Putamen (tissue), 1 donor: Measurements from ENCODE around the gene ZER1.

Source experiments
- DNase-seq: peaks from one replicate; pipeline ENCODE4 v3.0.0-alpha.2; 2016; ENCODE audit warnings: low spot score

ZER1 gene

DNA sequence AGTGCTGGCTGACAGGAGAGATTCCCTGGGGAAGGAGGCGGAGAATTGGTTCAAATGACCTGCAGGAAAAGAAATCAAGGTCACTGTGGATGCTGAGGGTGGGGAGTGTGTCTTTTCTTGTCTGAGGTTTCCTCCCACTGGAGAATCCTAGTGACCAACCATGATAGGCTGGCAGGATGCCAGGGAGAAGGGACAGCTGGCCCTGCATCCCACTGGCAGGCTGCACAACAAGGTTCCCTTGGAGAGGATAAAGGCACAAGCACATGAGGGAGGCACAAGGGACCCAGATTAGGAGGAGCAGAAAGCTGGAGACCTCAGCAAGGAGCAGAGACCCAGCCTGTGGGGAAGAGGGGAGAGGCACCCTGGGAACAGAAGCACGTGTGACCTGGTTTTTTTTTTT, 36.4 kb downstream of the ZER1 start:
- no peak for DNase-seq

DNA sequence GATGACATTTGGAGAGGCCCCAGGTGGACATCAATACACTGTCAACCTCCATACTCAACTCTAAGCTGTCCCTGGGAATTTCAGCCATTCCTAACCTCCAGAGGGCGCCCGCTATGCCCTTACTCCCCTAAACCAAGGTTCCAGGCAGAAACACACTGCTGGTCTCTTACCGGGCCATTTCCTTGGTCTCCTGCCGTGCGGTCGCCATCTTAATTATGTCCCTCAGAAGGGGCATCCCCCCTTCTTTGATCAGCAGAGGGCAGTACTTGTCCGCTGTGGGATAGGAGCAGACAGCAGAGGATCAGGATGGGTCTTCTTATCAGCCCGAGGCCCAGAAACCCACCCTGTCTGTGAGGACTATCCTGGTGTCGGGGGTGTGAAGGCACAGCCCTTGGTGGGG, 38.5 kb downstream of the ZER1 start:
- peak; percentile 45 for DNase-seq

DNA sequence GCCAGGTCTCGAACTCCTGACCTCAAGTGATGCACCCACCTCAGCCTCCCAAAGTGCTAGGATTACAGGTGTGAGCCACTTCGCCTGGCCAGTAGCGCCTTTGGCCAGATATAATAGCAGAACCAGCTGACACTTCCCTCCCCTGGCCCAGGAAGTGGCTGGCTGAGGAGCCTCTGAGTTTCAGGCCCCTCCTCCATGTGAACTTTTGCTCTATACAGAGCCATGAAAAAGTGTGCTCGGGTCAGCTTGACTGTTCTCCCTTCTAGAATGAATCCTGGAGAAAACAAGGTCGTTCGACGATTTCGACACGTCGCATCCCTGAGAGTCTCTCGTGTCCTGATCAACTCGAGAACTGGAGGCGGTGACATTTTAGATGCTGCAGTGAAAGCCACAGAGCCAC, 39.2 kb downstream of the ZER1 start:
- DNase-seq = no peak

DNA sequence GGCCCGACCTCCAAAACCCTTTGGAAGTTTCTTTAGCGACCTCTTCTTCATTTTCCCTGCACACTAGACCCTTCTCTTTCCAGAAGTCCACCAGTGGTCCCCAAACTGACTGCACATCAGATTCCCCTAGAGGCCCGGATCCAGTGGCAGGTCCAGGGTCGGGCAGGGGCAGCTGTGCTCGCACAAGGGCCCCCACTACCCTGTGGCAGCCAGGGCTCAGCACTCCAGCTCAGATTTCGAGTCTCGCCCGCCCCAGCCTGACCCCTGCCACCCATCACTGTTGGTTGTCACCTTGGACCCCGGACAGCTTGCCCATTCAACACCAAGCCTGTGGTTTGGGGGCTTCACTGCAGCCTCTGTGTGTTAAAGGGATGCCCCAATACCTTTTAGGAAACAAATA, 40.0 kb downstream of the ZER1 start:
- no peak for DNase-seq

DNA sequence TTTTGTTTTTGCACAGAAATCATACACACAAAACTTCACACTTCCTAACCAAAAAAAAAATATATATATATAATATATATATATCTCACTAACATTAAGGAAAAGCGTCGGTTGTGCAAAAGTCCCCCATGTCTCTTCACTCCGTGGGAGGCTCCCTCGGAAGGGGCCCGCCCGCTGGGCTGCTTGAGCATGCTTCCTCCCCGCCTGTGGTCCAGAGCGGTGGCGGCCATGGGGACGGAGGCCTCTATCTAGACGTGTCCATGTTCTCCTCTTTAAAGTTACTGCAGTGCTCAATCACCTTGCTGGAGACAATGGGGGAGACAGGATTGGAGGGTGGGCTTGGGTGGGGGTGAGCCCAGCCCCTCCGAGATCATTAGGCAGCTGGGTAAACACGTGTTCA, 40.6 kb downstream of the ZER1 start:
- DNase-seq = no peak

DNA sequence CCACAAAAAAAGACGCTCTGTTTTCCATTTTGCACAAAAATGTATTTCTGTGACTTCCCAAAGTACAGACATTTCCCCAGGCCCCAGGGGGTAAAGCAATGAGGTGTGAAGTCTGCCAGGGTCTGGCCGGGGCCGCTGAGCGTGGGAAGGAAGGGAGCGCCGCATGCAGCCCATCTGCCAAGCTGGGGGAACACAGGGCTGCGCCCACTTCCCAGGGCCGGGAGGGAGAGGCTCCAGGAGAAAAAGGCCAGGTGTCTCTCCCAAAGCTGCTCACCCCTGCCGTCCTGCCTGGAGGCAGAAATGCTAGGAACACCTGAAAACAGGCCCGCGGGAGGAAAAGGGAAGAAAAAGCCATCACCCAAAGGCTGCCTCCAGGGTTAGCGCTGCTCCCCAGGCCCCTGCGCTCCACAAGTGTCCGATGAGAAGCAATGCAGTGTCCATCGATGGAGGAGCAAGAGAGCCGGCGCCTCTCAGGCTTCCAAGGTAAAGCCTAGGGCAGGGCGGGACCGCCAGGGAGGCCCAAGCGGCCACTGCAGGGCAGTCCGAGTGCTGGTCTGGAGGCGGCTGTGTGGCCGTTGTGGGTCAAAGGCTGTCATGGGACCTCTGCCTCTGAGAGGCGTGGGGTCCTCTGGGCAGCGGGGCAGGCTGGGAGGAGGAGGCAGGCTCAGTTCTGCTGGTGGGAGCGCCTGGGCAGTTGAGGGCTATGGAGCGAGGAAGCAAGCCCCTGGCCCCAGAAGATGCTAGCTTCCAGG, 41.8 kb downstream of the ZER1 start:
- DNase-seq = no peak

DNA sequence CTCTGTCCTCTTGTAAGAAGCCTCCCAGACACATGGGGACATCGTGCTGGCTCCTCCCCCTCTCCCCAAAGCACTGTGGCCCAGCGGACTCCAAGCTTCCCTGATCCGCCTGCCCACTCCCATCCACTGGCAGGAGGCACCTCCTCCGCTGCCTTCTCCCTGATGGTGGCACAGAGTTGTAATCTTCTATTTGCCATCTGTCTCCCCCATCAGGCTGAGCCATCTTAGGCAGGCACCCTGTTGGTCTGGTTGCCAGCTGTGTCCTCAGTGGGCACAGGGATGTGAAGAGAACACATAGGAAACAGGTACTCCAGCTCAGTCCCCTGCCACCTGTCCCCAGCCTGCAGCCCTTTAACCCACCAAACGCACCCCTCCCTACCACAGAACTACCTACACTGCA, 42.4 kb downstream of the ZER1 start:
- no peak for DNase-seq

DNA sequence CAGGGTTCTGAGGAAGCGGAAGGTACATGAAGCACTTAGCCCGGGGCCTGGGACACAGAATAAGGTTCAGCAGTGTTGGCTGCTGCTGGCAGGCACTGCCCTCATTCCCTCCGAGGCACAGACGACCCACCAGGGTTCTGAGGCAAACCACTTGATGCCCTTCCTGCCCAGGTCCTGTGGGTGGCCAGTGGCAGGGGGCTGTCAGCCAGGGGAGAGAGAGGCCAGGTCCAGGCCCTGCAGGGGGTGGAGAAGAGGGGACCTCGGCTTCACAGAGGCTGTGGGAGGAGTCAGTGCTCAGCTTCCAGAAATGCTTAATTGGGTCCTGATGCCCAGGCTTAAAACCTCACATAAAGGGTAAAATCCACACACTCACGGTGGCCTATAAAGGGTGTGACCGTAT, 43.4 kb downstream of the ZER1 start:
- DNase-seq = no peak

DNA sequence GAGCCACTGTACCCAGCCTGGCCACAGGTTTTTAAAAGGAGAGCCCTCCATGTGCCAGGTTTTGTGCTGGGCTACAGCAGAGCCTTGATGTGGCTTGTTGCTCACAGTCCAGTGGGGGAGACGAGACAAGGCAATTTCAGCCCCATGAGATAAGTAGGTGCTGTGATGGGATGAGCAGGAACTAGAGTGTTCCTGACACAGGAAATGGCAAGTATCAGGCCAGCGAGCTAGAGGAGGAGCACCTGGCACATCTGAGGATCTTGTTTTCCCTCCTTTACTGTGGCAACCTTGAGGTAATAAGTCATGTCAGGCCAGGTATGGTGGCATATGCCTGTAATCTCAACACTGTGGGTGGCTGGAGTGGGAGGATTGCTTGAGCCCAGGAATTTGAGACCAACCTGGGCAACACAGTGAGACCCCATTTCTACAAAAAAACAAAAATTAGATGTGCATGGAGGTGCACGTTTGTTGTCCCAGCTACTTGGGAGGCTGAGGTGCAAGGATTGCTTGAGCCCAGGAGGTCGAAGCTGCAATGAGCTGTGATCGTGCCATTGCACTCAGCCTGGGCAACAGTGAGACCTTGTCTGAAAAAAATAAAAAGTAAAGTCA, 44.0 kb downstream of the ZER1 start:
- DNase-seq = no peak

DNA sequence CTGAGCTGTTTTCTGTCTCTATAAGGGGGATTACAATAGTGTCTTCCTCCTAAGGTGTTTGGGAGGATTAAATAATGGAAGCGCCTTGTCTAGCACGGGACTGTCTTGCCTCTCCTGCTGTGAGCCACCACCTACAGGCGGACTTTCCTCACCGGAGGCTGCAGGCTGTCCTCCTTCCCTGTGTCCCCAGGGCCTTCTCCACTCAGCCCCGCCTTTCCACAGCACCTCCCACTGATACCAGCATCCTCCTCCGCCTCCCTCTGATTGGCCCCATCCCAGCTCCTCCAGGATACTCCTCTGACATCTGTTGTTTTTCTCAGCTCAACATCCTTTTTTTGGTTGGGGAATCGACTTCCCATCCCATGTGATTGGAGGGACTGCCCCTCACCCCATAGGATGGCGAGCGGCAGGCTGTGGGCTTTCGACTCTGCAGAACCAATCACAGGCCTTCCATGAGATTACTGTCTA, 46.9 kb downstream of the ZER1 start:
- peak; percentile 86 for DNase-seq

DNA sequence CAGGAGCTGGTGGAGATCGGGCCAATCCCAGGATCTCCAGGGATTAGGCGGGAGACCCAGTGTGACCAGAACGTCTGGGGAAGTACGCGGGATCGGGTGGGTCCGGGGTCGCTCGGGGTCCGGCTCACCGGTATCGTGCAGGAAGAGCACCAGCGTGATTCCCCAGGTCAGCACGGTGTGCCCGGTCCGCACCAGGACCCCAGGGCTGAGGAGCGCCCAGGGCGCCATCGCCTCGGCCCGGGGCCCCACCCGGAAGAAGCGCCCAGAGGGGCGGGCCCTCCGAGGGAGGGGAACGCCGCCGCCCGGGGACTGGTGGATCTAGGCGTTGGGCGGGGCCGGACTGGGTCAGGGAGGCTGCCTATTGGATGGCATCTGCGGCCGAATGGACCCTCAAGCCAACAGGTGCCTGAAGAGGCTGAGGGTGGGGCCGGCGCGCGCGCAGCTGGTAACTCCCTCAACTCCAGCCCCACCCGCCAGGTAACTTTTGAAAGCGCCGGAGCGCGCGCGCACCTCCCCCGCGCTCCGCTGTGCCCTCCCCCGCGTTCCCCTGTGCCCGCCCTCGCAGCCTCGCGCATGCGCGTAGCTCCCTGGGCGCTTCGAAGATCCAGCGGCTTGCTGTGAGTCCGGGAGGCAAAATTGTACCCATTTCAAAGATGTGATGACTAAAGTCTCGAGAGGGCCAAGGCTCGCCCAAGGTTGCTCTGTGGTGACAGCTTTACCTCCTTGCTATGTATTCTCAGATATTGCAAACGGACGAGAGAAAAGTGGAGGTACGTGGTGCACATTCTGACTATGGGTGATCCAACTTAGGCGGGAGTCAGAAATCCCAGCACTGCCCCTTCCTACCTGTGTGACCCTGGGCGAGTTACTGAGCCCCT, 47.6 kb downstream of the ZER1 start, which contains the start of gene ZDHHC12:
Gene ZDHHC12 (minus strand): TSS at position 262 of the 878 bp plus-strand sequence. CDS start 34 bp downstream, at position 228.
- DNase-seq = peak; percentile 91

DNA sequence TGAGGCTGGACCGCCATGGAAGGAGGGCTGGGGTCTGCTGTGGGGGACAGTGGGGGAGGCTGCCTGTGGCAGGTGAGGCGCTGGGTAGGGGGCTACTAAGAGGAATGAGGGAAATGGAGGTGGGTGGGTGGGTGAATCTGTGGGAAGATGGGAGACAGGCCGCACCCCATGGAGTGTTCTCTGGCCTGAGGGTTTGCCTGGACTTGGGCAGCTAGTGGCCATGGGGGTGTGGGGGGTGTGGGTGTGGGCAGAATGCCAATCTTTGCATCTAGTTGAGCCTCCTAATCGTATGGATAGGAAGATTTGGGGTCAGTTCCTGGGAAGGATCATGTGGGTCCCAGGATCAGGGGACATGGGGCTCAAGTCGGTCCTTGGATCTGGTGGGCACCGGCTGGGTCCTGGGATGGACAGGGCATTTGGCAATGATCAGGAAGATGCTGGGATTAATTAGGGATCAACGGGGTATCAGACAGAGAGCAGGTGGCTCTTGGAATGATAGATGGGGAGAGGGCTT, 48.3 kb downstream of the ZER1 start:
- no peak for DNase-seq

DNA sequence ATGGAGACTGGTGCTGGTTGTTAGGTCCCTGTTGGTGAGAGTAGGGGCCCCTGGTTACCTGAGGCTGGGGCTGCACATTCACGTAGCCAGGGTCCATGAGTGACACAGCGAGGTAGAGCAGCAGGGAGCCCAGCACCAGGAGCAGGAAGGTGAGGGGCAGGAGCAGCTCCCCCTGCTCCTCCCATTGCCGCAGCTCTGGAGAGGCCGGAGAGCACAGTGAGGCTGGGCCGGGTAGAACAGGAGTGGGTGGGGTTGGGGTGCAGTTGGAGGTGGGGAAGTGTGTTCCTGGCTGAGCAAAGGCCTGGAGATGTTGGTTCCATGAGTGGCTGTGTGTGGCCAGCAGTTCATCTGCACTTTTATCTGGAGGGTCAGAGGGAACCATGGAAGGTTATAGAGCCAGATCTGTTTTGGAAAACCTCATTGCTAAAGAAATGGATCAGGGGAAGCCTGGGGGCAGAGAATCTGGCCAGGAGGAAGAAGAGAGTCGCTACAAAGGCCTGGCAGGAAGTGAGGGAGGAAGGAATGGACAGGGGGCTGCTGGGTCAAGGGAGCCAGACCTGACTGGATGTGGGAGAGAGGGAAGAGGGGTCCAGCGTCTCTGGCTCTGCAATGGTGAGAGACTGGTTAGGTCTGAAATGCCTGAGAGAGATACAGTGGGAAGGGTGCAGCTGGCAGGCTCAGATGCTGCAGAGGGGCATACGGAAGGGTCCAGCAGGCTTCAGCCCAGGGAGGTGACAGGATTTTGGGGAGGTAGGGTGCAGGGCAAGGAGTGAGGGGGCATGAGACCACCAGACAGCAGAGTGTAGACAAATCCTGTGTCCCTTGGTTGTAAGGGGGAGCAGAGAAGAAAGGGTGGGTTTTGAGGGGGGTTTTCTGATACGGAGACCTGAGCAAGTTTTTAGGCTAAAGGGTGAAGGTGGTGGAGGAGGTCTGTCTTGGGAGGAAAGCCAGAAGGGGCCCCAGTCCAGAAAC, 49.1 kb downstream of the ZER1 start:
- no peak for DNase-seq

DNA sequence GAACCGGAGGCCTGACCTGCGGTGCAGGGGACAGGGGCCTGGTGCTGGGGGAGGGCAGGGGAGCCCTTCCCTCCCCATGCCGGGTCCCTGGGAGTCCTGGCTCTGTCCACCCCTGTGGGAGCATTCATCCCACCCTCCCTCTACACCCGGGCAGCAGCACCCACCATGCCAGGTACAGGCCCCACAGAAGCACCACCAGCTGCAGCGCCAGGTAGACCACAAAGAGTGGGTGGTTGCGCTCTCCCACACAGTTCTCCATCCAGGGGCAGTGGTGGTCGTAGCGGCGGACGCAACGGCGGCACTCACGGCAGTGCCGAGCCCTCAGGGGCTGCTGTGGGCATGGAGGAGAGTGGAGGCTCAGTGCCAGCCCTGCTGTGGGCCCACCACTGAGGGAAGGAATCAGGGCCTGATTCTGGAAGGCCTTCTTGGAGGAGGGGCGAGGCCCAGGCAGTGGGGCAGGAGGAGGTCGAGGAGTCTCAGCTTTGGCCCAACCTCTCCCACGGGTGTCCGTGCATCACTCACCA, 50.2 kb downstream of the ZER1 start:
- DNase-seq = no peak

DNA sequence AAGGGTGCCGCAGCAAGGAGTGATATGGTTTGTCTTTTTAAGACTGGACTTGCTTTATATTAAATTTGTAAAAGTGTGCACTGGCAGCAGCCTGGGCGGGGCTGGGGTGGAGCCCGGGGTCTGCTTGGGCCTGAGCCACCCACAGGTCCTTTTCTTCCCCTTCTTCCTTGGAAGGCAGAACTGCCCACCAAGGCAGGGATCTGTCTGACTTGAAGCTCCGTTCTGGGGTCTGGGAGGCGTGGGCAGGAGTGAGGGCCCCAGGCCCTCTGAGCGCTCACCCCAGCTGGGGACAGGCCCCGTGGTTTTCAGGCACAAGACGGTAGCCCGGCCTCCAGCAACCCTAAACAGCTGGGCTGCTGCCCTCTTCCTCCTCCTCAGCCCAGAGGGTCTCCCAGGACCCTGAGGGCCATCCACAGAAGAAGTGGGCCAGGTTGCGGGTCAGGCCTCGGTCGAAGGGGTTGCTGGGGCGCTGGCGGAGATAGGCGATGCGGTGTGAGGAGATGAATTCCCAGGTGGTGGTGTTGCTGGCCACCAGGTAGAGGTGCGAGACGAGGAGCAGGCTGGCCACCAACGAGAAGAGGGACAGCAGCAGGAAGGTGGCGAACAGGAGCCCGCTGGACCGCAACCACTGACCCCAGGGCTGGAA, 50.8 kb downstream of the ZER1 start:
- no peak for DNase-seq

DNA sequence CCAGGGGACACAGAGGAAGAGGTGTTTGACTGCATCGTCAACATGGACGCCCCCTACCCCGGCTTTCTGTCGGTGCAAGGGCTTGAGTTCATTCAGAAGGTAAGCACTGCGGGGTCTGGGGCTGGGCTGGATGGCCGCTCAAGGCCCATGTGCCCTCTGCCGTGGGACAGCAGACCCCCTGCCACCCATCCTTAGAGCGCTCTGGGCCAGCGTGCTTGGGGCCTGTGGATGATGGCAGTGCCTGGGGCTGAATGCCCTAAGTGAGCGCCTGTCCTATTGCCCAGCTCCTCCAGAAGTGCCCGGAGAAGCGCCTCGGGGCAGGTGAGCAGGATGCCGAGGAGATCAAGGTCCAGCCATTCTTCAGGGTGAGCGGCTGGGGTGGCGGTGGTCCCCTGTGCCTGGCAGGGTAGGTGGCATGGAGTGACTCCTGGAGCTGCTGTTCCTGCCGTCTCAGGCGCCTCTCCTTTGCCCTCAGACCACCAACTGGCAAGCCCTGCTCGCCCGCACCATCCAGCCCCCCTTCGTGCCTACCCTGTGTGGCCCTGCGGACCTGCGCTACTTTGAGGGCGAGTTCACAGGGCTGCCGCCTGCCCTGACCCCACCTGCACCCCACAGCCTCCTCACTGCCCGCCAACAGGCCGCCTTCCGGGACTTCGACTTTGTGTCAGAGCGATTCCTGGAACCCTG, 51.7 kb downstream of the ZER1 start:
- DNase-seq = no peak

DNA sequence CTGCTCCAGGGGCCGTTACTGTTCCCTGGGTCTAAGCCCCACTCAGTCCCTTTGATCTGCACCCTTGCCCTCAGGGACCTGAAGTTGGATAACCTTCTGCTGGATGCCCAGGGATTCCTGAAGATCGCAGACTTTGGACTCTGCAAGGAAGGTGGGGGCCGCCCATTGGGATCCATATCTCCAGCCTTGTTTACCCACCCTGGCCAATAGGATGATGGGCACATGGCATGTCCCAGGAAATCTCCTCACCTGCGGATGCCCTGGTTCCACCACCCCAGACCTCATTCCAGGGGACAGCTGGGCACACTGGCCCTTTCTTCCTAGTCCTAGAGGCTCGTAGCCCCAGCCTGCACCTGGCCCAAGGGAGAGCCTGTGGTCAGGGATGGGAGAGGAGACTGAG, 53.3 kb downstream of the ZER1 start:
- DNase-seq = no peak

DNA sequence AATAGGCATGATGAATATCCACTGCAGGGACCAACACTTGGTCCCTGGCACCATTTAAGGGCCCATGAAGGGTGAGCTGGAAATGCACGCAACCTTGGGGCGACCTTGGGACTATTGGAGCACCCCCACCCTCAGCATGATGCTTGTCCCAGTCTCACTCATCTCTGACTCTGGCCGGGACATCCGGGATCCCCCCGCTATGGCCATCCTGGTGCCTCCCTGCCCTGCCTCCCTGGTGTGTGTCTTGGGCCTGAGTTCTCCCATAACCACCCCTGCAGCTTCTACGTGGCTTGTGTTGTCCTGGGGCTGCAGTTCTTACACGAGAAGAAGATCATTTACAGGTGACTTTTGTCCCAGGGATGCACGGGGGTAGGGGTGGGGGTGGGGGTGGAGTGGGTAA, 53.7 kb downstream of the ZER1 start:
- no peak for DNase-seq

DNA sequence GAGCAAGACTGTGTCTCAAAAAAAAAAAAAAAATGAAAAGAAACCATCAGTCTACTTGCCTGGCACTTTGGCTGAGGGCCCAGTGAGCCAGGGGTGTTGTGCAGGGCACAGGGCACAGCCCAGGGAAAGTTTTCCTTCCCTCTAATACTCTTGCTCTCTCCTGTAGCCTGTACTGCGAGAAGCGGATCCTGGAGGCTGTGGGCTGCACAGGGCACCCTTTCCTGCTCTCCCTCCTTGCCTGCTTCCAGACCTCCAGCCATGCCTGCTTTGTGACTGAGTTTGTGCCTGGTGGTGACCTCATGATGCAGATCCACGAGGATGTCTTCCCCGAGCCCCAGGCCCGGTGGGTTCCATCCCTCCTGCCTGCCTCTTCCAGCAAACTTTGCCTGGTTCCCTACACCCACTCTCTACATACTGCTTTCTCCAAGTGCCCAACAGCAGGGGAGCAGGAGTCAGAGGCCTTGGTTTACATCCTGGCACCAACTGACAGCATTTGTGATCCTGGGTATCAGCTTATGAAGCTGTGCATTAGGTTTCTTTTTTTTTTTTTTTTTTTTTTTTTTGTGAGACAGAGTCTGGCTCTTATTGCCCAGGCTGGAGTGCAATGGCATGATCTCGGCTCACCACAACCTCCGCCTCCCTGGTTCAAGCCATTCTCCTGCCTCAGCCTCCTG, 55.0 kb downstream of the ZER1 start:
- no peak for DNase-seq

DNA sequence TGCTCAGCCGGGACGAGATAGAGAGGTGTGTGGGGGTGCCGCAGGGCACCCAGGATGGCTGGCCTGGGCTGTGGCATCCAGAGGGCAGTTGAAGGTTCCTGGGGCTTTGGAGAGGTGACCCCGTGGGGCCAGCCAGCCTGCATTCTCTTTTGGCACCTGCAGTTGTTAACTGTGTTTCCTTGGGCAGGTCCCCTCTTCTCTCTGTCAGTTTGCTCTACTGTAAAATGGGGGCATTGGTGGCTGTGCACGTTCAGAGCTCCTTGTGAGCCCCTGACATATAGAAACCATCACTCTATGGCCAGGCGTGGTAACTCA, 56.3 kb downstream of the ZER1 start:
- no peak for DNase-seq
